A549 (cell line): ENCODE data around the gene PHAF1.

ENCODE experiments used
- JUN ChIP-seq, 2 experiments: fragments of >200 bp; sonication (Bioruptor Twin); formaldehyde crosslinking; IDR thresholded peaks; 2 replicates in 1 of 2; 3 replicates in 1 of 2; pipeline ENCODE4 v1.6.1; 2016 to 2017
- KDM1A ChIP-seq: fragments of 200-600 bp; sonication (generic); IDR thresholded peaks from 2 replicates; pipeline ENCODE4 v1.6.1; 2016; ENCODE audit warnings: low read depth, mild to moderate bottlenecking
- POLR2A ChIP-seq: IDR thresholded peaks from 2 replicates; pipeline ENCODE4 v1.6.1; 2012; ENCODE audit warnings: mild to moderate bottlenecking, low read length
- RNF2 ChIP-seq: fragments of 200-600 bp; sonication (generic); IDR thresholded peaks from 2 replicates; pipeline ENCODE4 v1.6.1; 2016; ENCODE audit warnings: low read depth, mild to moderate bottlenecking, antibody characterized with exemption, moderate library complexity, borderline replicate concordance
- SREBF2 ChIP-seq: fragments of 450-650 bp; IDR thresholded peaks from 2 replicates; pipeline ENCODE4 v1.6.1; 2014; ENCODE audit warnings: mild to moderate bottlenecking, moderate library complexity
- TF ChIP-seq, protein P1 (sequence below): fragments of >200 bp; sonication (Bioruptor Twin); formaldehyde crosslinking; IDR thresholded peaks from 3 replicates; pipeline ENCODE4 v1.5.1; 2016
- TF ChIP-seq, protein P2 (sequence below): fragments of 450-650 bp; IDR thresholded peaks from 2 replicates; pipeline ENCODE4 v1.6.1; 2014; ENCODE audit warnings: antibody characterized with exemption
- TF ChIP-seq, protein P3 (sequence below): IDR thresholded peaks from 2 replicates; pipeline ENCODE4 v1.6.1; 2012; ENCODE audit warnings: low read depth, borderline replicate concordance

DNA sequence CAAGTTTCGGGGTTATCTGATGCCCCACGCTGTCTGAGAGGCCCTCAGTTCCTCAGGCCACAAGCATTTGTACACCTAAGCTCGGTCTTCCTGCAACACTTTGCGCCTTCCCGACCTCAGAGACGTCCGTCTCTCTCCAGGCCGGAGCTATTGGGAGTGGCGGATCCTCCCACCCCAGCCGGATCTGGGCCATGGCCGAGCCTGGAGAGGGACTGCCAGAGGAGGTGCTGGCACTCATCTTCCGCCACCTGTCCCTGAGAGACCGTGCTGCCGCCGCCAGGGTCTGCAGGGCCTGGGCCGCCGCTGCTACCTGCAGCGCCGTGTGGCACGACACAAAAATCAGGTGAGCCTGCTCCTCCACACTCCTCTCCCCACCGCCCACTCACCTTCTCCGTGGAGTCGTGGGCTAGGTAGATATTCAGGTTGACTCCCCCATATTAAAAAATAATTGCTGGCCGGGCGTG lies 51.9 kb downstream of the PHAF1 start:
- TF ChIP-seq SREBF2 (no peak), POLR2A (no peak), JUN (IDR thresholded peaks at IDR 0.05) (no peak), RNF2 (no peak), KDM1A (no peak)
- TF ChIP-seq, protein P1, sequence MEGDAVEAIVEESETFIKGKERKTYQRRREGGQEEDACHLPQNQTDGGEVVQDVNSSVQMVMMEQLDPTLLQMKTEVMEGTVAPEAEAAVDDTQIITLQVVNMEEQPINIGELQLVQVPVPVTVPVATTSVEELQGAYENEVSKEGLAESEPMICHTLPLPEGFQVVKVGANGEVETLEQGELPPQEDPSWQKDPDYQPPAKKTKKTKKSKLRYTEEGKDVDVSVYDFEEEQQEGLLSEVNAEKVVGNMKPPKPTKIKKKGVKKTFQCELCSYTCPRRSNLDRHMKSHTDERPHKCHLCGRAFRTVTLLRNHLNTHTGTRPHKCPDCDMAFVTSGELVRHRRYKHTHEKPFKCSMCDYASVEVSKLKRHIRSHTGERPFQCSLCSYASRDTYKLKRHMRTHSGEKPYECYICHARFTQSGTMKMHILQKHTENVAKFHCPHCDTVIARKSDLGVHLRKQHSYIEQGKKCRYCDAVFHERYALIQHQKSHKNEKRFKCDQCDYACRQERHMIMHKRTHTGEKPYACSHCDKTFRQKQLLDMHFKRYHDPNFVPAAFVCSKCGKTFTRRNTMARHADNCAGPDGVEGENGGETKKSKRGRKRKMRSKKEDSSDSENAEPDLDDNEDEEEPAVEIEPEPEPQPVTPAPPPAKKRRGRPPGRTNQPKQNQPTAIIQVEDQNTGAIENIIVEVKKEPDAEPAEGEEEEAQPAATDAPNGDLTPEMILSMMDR: no peak
- TF ChIP-seq, protein P2, sequence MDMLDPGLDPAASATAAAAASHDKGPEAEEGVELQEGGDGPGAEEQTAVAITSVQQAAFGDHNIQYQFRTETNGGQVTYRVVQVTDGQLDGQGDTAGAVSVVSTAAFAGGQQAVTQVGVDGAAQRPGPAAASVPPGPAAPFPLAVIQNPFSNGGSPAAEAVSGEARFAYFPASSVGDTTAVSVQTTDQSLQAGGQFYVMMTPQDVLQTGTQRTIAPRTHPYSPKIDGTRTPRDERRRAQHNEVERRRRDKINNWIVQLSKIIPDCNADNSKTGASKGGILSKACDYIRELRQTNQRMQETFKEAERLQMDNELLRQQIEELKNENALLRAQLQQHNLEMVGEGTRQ: no peak
- TF ChIP-seq, protein P3, sequence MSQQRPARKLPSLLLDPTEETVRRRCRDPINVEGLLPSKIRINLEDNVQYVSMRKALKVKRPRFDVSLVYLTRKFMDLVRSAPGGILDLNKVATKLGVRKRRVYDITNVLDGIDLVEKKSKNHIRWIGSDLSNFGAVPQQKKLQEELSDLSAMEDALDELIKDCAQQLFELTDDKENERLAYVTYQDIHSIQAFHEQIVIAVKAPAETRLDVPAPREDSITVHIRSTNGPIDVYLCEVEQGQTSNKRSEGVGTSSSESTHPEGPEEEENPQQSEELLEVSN: no peak
